GM12878 (cell line): ENCODE results near the gene RAD21L1.

Experiments
- CHD4 ChIP-seq: fragments of 200-600 bp; sonication (generic); IDR thresholded peaks from 2 replicates; pipeline ENCODE4 v1.6.1; 2016; ENCODE audit warnings: mild to moderate bottlenecking
- EZH2 ChIP-seq: IDR thresholded peaks from 2 replicates; pipeline ENCODE4 v1.6.1; 2012; ENCODE audit warnings: low read depth, mild to moderate bottlenecking, control low read depth, inconsistent platforms, low read length, borderline replicate concordance; ENCODE audit not compliant: control insufficient read depth
- FOS ChIP-seq: IDR thresholded peaks from 3 replicates; pipeline ENCODE4 v1.6.1; 2011; ENCODE audit warnings: borderline replicate concordance; ENCODE audit not compliant: insufficient read length; ENCODE audit errors: extremely low read depth
- POLR2AphosphoS5 ChIP-seq: IDR thresholded peaks from 2 replicates; pipeline ENCODE4 v1.6.1; 2011; ENCODE audit warnings: mild to moderate bottlenecking, low read length, inconsistent platforms
- RAD21 ChIP-seq: IDR thresholded peaks from 2 replicates; pipeline ENCODE4 v1.6.1; 2011; ENCODE audit warnings: mild to moderate bottlenecking, low read depth, low read length, moderate library complexity; ENCODE audit not compliant: insufficient read depth
- SIN3A ChIP-seq: IDR thresholded peaks from 2 replicates; pipeline ENCODE4 v1.6.1; 2012; ENCODE audit warnings: low read depth, low read length, improper control_type of control experiment
- SREBF2 ChIP-seq: IDR thresholded peaks from 2 replicates; pipeline ENCODE4 v1.6.1; 2012; ENCODE audit warnings: mild to moderate bottlenecking, low read length
- STAT1 ChIP-seq: fragments of 450-650 bp; conservative IDR thresholded peaks from 2 replicates; pipeline ENCODE4 v1.6.1; 2014; ENCODE audit warnings: antibody characterized with exemption, mild to moderate bottlenecking
- YY1 ChIP-seq: IDR thresholded peaks from 2 replicates; pipeline ENCODE4 v1.6.1; 2011; ENCODE audit warnings: low read depth, mild to moderate bottlenecking, low read length
- ZBED1 ChIP-seq: IDR thresholded peaks from 2 replicates; pipeline ENCODE4 v1.6.1; 2016; ENCODE audit warnings: borderline replicate concordance
- TF ChIP-seq, protein P1 (sequence below), 3 experiments: IDR thresholded peaks in 2 of 3; conservative IDR thresholded peaks in 1 of 3; 2 replicates each; pipeline ENCODE4 v1.5.1; 2011; ENCODE audit warnings: low read depth in 3 of 3, low read length in 3 of 3, mild to moderate bottlenecking in 3 of 3, control low read depth in 2 of 3, moderate library complexity in 2 of 3, inconsistent platforms in 1 of 3, mixed read lengths in 1 of 3; ENCODE audit not compliant: control insufficient read depth in 2 of 3, insufficient read depth in 1 of 3; ENCODE audit errors: extremely low read depth in 1 of 3
- TF ChIP-seq, protein P2 (sequence below): IDR thresholded peaks from 2 replicates; pipeline ENCODE4 v1.6.1; 2012; ENCODE audit warnings: low read length, inconsistent platforms
- TF ChIP-seq, protein P3 (sequence below): fragments of 450-650 bp; IDR thresholded peaks from 2 replicates; pipeline ENCODE4 v1.6.1; 2016; ENCODE audit warnings: mild to moderate bottlenecking, moderate library complexity, borderline replicate concordance
- TF ChIP-seq, protein P4 (sequence below): IDR thresholded peaks from 2 replicates; pipeline ENCODE4 v1.6.1; 2011; ENCODE audit warnings: borderline replicate concordance, low read depth, mild to moderate bottlenecking, moderate library complexity, mixed read lengths, low read length; ENCODE audit not compliant: insufficient read depth; ENCODE audit errors: extremely low read length

DNA sequence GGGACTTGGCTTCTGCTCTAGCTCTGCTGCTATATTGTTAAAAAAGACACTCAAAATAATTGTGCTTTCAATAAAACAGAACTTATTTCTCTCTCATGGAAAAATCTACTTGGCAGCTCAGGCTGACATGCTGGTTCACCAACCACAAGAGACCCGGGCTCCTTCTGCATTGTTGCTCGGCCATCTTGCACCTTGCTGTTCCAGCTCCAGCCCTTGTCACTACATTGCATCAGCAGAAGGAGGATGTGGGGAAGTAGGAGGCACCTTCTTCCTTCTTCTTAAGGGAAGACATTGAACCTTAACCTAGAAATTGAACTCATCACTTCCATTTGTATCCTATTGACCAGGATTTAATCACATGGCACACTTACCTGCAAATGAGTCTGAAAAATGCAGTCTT is 29.2 kb upstream of the RAD21L1 start:
- TF ChIP-seq YY1 (no peak), FOS (no peak), SREBF2 (no peak), POLR2AphosphoS5 (no peak), CHD4 (no peak), SIN3A (no peak), STAT1 (no peak), ZBED1 (no peak), EZH2 (no peak), RAD21 (no peak)
- TF ChIP-seq, protein P1, sequence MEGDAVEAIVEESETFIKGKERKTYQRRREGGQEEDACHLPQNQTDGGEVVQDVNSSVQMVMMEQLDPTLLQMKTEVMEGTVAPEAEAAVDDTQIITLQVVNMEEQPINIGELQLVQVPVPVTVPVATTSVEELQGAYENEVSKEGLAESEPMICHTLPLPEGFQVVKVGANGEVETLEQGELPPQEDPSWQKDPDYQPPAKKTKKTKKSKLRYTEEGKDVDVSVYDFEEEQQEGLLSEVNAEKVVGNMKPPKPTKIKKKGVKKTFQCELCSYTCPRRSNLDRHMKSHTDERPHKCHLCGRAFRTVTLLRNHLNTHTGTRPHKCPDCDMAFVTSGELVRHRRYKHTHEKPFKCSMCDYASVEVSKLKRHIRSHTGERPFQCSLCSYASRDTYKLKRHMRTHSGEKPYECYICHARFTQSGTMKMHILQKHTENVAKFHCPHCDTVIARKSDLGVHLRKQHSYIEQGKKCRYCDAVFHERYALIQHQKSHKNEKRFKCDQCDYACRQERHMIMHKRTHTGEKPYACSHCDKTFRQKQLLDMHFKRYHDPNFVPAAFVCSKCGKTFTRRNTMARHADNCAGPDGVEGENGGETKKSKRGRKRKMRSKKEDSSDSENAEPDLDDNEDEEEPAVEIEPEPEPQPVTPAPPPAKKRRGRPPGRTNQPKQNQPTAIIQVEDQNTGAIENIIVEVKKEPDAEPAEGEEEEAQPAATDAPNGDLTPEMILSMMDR (IDR thresholded peaks at IDR 0.05 in 2 of 3, conservative IDR thresholded peaks at IDR 0.05 in 1 of 3; ENCODE audit: control insufficient read depth in 2 of 3, extremely low read depth in 1 of 3, insufficient read depth in 1 of 3, low read depth in 3 of 3, low read length in 3 of 3) = no peak
- TF ChIP-seq, protein P2, sequence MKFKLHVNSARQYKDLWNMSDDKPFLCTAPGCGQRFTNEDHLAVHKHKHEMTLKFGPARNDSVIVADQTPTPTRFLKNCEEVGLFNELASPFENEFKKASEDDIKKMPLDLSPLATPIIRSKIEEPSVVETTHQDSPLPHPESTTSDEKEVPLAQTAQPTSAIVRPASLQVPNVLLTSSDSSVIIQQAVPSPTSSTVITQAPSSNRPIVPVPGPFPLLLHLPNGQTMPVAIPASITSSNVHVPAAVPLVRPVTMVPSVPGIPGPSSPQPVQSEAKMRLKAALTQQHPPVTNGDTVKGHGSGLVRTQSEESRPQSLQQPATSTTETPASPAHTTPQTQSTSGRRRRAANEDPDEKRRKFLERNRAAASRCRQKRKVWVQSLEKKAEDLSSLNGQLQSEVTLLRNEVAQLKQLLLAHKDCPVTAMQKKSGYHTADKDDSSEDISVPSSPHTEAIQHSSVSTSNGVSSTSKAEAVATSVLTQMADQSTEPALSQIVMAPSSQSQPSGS = no peak
- TF ChIP-seq, protein P3, sequence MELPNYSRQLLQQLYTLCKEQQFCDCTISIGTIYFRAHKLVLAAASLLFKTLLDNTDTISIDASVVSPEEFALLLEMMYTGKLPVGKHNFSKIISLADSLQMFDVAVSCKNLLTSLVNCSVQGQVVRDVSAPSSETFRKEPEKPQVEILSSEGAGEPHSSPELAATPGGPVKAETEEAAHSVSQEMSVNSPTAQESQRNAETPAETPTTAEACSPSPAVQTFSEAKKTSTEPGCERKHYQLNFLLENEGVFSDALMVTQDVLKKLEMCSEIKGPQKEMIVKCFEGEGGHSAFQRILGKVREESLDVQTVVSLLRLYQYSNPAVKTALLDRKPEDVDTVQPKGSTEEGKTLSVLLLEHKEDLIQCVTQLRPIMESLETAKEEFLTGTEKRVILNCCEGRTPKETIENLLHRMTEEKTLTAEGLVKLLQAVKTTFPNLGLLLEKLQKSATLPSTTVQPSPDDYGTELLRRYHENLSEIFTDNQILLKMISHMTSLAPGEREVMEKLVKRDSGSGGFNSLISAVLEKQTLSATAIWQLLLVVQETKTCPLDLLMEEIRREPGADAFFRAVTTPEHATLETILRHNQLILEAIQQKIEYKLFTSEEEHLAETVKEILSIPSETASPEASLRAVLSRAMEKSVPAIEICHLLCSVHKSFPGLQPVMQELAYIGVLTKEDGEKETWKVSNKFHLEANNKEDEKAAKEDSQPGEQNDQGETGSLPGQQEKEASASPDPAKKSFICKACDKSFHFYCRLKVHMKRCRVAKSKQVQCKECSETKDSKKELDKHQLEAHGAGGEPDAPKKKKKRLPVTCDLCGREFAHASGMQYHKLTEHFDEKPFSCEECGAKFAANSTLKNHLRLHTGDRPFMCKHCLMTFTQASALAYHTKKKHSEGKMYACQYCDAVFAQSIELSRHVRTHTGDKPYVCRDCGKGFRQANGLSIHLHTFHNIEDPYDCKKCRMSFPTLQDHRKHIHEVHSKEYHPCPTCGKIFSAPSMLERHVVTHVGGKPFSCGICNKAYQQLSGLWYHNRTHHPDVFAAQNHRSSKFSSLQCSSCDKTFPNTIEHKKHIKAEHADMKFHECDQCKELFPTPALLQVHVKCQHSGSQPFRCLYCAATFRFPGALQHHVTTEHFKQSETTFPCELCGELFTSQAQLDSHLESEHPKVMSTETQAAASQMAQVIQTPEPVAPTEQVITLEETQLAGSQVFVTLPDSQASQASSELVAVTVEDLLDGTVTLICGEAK = no peak
- TF ChIP-seq, protein P4, sequence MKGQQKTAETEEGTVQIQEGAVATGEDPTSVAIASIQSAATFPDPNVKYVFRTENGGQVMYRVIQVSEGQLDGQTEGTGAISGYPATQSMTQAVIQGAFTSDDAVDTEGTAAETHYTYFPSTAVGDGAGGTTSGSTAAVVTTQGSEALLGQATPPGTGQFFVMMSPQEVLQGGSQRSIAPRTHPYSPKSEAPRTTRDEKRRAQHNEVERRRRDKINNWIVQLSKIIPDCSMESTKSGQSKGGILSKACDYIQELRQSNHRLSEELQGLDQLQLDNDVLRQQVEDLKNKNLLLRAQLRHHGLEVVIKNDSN = no peak
